ENCODE measurements around the gene RNPEP. TPM values are rescaled to one million over a fixed set of nuclear protein-coding genes. Genes with fewer than 3 reads are reported as not detected.

Gene RNPEP
- total RNA-seq, 2 donors from 2014 or later, result 22.4 to 26.1 TPM

DNA sequence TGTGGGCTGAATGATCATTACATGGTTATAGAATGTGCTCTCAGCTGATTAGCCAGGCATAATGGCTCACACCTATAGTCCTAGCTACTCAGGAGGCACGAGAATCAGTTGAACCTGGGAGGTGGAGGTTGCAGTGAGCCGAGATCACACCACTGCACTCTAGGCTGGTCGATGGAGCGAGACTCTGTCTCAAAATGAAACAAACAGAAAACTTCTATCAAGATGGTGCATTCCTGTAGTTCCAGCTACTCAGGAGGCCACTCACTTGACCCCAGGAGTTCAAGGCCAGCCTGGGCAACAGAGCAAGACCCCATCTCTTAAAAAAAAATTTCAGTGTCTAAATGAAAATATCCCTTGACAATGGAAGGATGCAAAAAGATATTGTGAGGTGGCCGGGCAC, 16.3 kb upstream of the RNPEP start:
- DNase-seq (ENCODE audit: low spot score), result no peak
- no peaks in the 10 kb centered on the region for H3K4me1 ChIP-seq
- H3K4me3 ChIP-seq, result no peak overlapping the region
- TF ChIP-seq, protein P1, sequence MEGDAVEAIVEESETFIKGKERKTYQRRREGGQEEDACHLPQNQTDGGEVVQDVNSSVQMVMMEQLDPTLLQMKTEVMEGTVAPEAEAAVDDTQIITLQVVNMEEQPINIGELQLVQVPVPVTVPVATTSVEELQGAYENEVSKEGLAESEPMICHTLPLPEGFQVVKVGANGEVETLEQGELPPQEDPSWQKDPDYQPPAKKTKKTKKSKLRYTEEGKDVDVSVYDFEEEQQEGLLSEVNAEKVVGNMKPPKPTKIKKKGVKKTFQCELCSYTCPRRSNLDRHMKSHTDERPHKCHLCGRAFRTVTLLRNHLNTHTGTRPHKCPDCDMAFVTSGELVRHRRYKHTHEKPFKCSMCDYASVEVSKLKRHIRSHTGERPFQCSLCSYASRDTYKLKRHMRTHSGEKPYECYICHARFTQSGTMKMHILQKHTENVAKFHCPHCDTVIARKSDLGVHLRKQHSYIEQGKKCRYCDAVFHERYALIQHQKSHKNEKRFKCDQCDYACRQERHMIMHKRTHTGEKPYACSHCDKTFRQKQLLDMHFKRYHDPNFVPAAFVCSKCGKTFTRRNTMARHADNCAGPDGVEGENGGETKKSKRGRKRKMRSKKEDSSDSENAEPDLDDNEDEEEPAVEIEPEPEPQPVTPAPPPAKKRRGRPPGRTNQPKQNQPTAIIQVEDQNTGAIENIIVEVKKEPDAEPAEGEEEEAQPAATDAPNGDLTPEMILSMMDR (IDR thresholded peaks at IDR 0.05), result no peak
- H3K27ac ChIP-seq, result no peak overlapping the region
- H3K36me3 ChIP-seq, result peaks cover 86% of the 10 kb centered on the region
- H3K27me3 ChIP-seq, result no peaks in the 10 kb centered on the region
- no peaks in the 10 kb centered on the region for H3K9me3 ChIP-seq

DNA sequence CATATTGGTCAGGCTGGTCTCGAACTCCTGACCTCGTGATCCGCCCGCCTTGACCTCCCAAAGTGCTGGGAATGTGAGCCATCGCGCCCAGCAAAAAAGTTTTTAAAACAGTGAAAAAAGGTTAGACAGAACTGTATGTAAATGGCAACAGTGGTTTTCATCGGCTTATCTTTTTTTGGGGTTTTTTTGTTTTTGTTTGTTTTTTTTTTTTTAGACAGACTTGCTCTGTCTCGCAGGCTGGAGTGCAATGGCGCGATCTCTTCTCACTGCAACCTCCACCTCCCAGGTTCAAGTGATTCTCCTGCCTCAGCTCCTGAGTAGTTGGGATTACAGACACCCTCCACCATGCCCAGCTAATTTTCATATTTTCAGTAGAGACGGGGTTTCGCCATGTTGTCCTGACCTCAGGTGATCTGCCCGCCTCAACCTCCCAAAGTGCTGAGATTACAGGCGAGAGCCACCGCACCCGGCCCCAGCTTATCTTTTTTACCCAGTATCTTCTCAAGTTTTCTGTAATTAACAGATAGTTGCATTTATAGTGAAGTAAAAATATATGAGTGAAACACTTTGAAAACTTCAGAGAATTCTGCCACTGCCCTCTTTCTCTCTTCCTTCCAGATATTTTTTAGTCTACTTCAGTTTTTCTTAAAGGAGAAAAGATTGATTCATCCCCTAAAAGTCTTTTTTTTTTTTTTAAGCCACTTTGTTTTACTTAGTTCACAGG, 14.1 kb upstream of the RNPEP start:
- Histone ChIP-seq H3K27ac (no peak overlapping the region), H3K36me3 (peaks cover 66% of the 10 kb centered on the region), H3K9me3 (no peaks in the 10 kb centered on the region), H3K4me3 (no peak overlapping the region), H3K4me1 (peaks cover 0 to 6% of the 10 kb centered on the region in 2 donors), H3K27me3 (no peaks in the 10 kb centered on the region)
- TF ChIP-seq, protein P1 (IDR thresholded peaks at IDR 0.05), result no peak
- no peak for DNase-seq (ENCODE audit: low spot score)

DNA sequence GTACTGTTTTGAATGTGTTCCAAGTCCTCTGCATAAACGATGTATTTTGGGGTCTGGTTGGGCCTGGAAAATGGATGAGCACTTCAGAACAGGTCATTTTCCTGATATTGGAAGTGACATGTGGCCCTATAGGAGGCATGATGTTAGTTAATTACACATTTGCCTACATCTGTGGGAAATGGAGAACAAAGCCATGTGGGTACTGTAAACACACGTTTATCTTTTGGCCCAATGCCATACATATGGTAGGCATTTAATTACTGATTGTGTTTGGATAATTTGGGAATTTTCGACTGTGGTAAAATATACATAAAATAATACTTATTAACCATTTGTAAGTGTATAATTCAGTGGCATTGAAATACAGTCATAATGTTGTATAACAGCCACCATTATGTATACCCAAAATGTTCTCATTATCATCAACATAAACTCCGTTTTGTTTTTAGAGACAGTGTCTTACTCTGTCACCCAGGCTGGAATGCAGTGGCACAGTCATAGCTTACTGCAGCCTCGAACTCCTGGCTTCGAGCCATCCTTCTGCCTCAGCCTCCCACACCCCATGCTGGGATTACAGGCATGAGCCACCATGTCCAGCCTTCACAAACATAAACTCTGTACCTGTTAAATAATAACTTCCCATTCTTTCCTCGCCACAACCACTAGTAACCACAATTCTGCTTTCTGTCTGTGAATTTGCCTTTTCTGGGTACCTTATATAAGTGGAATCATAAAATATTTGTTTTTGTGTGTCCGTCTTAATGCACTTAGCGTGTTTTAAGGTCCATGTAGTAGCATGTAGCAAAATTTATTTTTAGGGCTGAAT, 11.9 kb upstream of the RNPEP start:
- TF ChIP-seq, protein P1 (IDR thresholded peaks at IDR 0.05), result no peak
- DNase-seq (ENCODE audit: low spot score), result no peak
- Histone ChIP-seq H3K4me1 (peaks cover 0 to 6% of the 10 kb centered on the region in 2 donors), H3K27me3 (no peaks in the 10 kb centered on the region), H3K9me3 (no peaks in the 10 kb centered on the region), H3K36me3 (peaks cover 46% of the 10 kb centered on the region), H3K4me3 (no peak overlapping the region), H3K27ac (no peak overlapping the region)

DNA sequence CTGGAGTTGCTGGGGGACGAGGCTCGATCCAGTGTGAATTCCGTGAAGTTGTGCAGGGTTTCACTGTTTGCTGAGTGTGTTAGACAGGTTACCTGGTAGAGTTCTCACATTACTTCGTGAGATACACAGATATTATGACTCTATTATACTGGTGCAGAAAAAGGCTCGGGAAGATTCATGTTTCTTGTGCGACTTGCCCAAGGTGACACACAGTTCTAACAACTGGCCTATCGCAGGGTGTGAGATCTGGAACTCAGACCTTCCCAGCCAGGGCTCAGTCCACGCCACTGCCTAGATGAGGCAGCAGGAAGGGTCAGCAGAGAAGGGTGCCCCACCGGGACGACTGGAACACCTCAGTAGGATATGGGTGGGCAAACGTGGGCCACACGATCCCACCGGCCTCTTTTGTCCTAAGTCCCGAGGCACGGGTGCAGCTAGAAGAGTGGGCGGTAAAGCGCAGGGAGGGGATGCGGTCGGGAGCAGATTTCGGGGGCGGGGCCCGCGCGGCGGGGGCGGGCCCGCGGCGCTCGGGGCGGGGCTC, 296 bp upstream of the RNPEP start:
- no peaks in the 10 kb centered on the region for H3K36me3 ChIP-seq
- peaks cover 0 to 21% of the 10 kb centered on the region in 2 donors for H3K4me1 ChIP-seq
- peak; percentile 76 for DNase-seq (ENCODE audit: low spot score)
- peak overlapping the region; percentile 90 to 96 for H3K4me3 ChIP-seq
- no peaks in the 10 kb centered on the region for H3K9me3 ChIP-seq
- H3K27ac ChIP-seq, result peak overlapping the region; percentile 84 to 93
- H3K27me3 ChIP-seq, result no peaks in the 10 kb centered on the region
- TF ChIP-seq, protein P1 (IDR thresholded peaks at IDR 0.05), result no peak

DNA sequence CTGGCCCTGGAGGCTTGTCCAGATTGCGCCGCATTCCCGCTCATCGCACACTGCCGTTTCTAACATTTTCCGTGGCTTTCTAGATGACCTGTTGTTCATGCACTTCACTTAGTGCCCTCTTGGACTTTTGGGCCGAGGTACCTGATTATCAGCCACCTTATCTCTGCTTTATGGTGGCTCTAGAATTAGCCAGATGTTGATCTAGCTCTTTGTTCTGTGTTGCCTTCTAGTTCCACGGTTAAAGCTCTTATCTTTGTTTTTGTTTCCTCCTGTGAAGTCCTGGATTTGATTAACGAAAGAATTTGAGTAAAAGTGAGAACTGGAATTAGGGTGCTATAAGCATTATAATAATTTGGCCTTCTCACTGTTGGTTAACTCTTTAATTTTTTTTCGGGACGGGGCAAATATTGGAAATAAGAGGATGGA, 945 bp downstream of the RNPEP start:
- Histone ChIP-seq H3K36me3 (no peaks in the 10 kb centered on the region), H3K9me3 (no peaks in the 10 kb centered on the region), H3K27me3 (no peaks in the 10 kb centered on the region), H3K4me3 (peak overlapping the region; percentile 90 to 96), H3K4me1 (peaks cover 0 to 21% of the 10 kb centered on the region in 2 donors), H3K27ac (peak overlapping the region; percentile 84 to 93)
- TF ChIP-seq, protein P1 (IDR thresholded peaks at IDR 0.05), result no peak
- no peak for DNase-seq (ENCODE audit: low spot score)
